HepG2 (cell line): ENCODE results near the gene SMIM38. TPM values are rescaled to one million over a fixed set of nuclear protein-coding genes. Genes with fewer than 3 reads are reported as not detected.

Experiments
- BCL3 ChIP-seq: sonication (generic); formaldehyde crosslinking; IDR thresholded peaks from 2 replicates; pipeline ENCODE4 v1.5.1; 2020; ENCODE audit warnings: mild to moderate bottlenecking, missing genetic modification reagents, moderate library complexity
- CBX2 ChIP-seq, 2 experiments: fragments of 200-600 bp in 1 of 2; sonication (generic); formaldehyde crosslinking in 1 of 2; IDR thresholded peaks; 2 replicates each; pipeline versions ENCODE4 v1.7.0 to v1.8.1; 2018 to 2022; ENCODE audit warnings: low read depth in 2 of 2, low read length in 1 of 2, mild to moderate bottlenecking in 1 of 2, missing genetic modification reagents in 1 of 2
- FOSL2 ChIP-seq: sonication (generic); formaldehyde crosslinking; IDR thresholded peaks from 2 replicates; pipeline ENCODE4 v1.4.0; 2020; ENCODE audit warnings: missing genetic modification reagents
- FOXO1 ChIP-seq: sonication (generic); formaldehyde crosslinking; IDR thresholded peaks from 2 replicates; pipeline ENCODE4 v1.4.0; 2020; ENCODE audit warnings: missing genetic modification reagents
- GATAD2A ChIP-seq: IDR thresholded peaks from 2 replicates; pipeline ENCODE4 v1.6.1; 2016
- GTF2F1 ChIP-seq: fragments of 150-350 bp; IDR thresholded peaks from 2 replicates; pipeline ENCODE4 v1.6.1; 2014; ENCODE audit warnings: low read length
- HDAC1 ChIP-seq: sonication (generic); formaldehyde crosslinking; IDR thresholded peaks from 2 replicates; pipeline ENCODE4 v1.5.1; 2020; ENCODE audit warnings: mild to moderate bottlenecking, missing genetic modification reagents
- HMG20B ChIP-seq: conservative IDR thresholded peaks from 2 replicates; pipeline ENCODE4 v1.6.1; 2016; ENCODE audit warnings: missing genetic modification reagents, missing compliant biosample characterization
- MLX ChIP-seq: IDR thresholded peaks from 2 replicates; pipeline ENCODE4 v1.6.1; 2016
- MXI1 ChIP-seq: IDR thresholded peaks from 3 replicates; pipeline ENCODE4 v1.6.1; 2012; ENCODE audit warnings: low read depth, low read length, inconsistent platforms, borderline replicate concordance
- MYPOP ChIP-seq: sonication (generic); formaldehyde crosslinking; IDR thresholded peaks from 2 replicates; pipeline ENCODE4 v1.8.1; 2023; ENCODE audit warnings: mild to moderate bottlenecking, moderate library complexity, missing genetic modification reagents
- PCBP1 ChIP-seq: fragments of 200-400 bp; formaldehyde crosslinking; IDR thresholded peaks from 2 replicates; pipeline ENCODE4 v1.6.1; 2017; ENCODE audit warnings: mild to moderate bottlenecking, low read depth, low read length, borderline replicate concordance
- PLRG1 ChIP-seq: fragments of 450-650 bp; conservative IDR thresholded peaks from 2 replicates; pipeline ENCODE4 v1.6.1; 2016
- RBFOX2 ChIP-seq: fragments of 200-400 bp; formaldehyde crosslinking; IDR thresholded peaks from 2 replicates; pipeline ENCODE4 v1.6.1; 2017; ENCODE audit warnings: low read depth, mild to moderate bottlenecking, low read length
- TCF7 ChIP-seq: sonication (generic); IDR thresholded peaks from 2 replicates; pipeline ENCODE4 v1.6.1; 2016; ENCODE audit warnings: antibody characterized with exemption, low read depth
- THAP11 ChIP-seq: IDR thresholded peaks from 2 replicates; pipeline ENCODE4 v1.6.1; 2016; ENCODE audit warnings: missing biosample characterization, missing genetic modification reagents
- THAP8 ChIP-seq: sonication (generic); formaldehyde crosslinking; IDR thresholded peaks from 2 replicates; pipeline ENCODE4 v1.5.1; 2020; ENCODE audit warnings: missing genetic modification reagents, mild to moderate bottlenecking, borderline replicate concordance
- TIGD3 ChIP-seq: sonication (generic); formaldehyde crosslinking; IDR thresholded peaks from 2 replicates; pipeline ENCODE4 v1.5.1; 2020; ENCODE audit warnings: mild to moderate bottlenecking, missing genetic modification reagents, borderline replicate concordance
- ZEB1 ChIP-seq: IDR thresholded peaks from 2 replicates; pipeline ENCODE4 v1.6.1; 2012; ENCODE audit warnings: mild to moderate bottlenecking, low read depth, inconsistent platforms; ENCODE audit not compliant: insufficient replicate concordance
- ZFY ChIP-seq: sonication (generic); formaldehyde crosslinking; IDR thresholded peaks from 2 replicates; pipeline ENCODE4 v1.4.0; 2020; ENCODE audit warnings: missing genetic modification reagents
- ZNF17 ChIP-seq: sonication (generic); formaldehyde crosslinking; IDR thresholded peaks from 2 replicates; pipeline ENCODE4 v1.5.0; 2020; ENCODE audit warnings: mild to moderate bottlenecking, missing genetic modification reagents
- ZNF24 ChIP-seq: fragments of 450-650 bp; IDR thresholded peaks from 2 replicates; pipeline ENCODE4 v1.6.1; 2017; ENCODE audit warnings: antibody characterized with exemption, mild to moderate bottlenecking
- ZNF530 ChIP-seq: sonication (generic); formaldehyde crosslinking; IDR thresholded peaks from 2 replicates; pipeline ENCODE4 v1.5.0; 2020; ENCODE audit warnings: low read depth, mild to moderate bottlenecking, missing genetic modification reagents
- ZNF577 ChIP-seq: sonication (generic); formaldehyde crosslinking; IDR thresholded peaks from 2 replicates; pipeline ENCODE4 v1.4.0; 2020; ENCODE audit warnings: mild to moderate bottlenecking, low read depth, missing genetic modification reagents, borderline replicate concordance
- ZSCAN30 ChIP-seq: sonication (generic); formaldehyde crosslinking; IDR thresholded peaks from 2 replicates; pipeline ENCODE4 v1.5.0; 2020; ENCODE audit warnings: mild to moderate bottlenecking, missing genetic modification reagents
- polyA plus RNA-seq, 8 experiments: library from polyadenylated mRNA; depleted of rRNA in 3 of 8; stranded (reverse) in 7 of 8; unstranded in 1 of 8; fragments of >200 nt; fragmentation: Illumina TruSeq in 4 of 8; extraction: Trizol in 4 of 8; gene quantifications; 2 replicates each; pipeline versions ENCODE4 v1.2.1 to v1.2.3, GENCODE V29; 2011 to 2016; ENCODE audit warnings: low read depth in 4 of 8, missing spikeins in 1 of 8, mixed read lengths in 1 of 8; ENCODE audit not compliant: insufficient read depth in 1 of 8
- total RNA-seq, 5 experiments: library from RNA; depleted of rRNA; stranded (reverse); fragments of >200 nt; fragmentation: Illumina TruSeq; extraction: Trizol; gene quantifications; 2 replicates each; pipeline ENCODE4 v1.2.3, GENCODE V29; 2016; ENCODE audit warnings: low read depth in 1 of 5

Gene SMIM38
- total and polyA plus RNA-seq, 2 of the 13 experiments (the other 11 are each of a cell fraction or from before 2014, with no cell fraction given): 0.30 to 0.40 TPM

- TF ChIP-seq HDAC1 (CRISPR knock-in tag) (no peak), ZNF24 (no peak), CBX2 (IDR thresholded peaks at IDR 0.05; ENCODE audit: low read depth, low read length) (no peak), CBX2 (CRISPR knock-in tag; IDR thresholded peaks at IDR 0.05; ENCODE audit: low read depth) (no peak), GATAD2A (peak; percentile 34; the same call in 1 of the 2 replicates), TIGD3 (no peak), ZNF17 (CRISPR knock-in tag) (no peak), FOXO1 (CRISPR knock-in tag) (0 out of 2 replicates have a peak, but pooled peaks have one; percentile 51), GTF2F1 (no peak), FOSL2 (peak; percentile 54), ZFY (CRISPR knock-in tag) (no peak), ZNF577 (CRISPR knock-in tag) (no peak), MYPOP (CRISPR knock-in tag) (no peak), MLX (CRISPR knock-in tag) (peak; percentile 22; the same call in 1 of the 2 replicates), RBFOX2 (no peak), MXI1 (no peak; the same call in 2 of the 3 replicates), TCF7 (no peak), BCL3 (CRISPR knock-in tag) (no peak), THAP8 (CRISPR knock-in tag) (no peak), ZSCAN30 (CRISPR knock-in tag) (no peak), ZEB1 (peak; percentile 31), THAP11 (CRISPR knock-in tag) (0 out of 2 replicates have a peak, but pooled peaks have one; percentile 23), PCBP1 (no peak), PLRG1 (no peak), ZNF530 (CRISPR knock-in tag) (no peak), HMG20B (CRISPR knock-in tag) (no peak)
Measured at GRCh38 chr11:69131644-69132300, 24.0 kb upstream of the SMIM38 start (continued).
